Measurements from ENCODE around the gene SIN3B. TPM values are rescaled to one million over a fixed set of nuclear protein-coding genes. Genes with fewer than 3 reads are reported as not detected.
"Not testable (repeated sequence)": the region's sequence is repeated elsewhere in the genome, so short reads cannot be mapped to it uniquely, and the experiment has no call there.

Gene SIN3B
- total RNA-seq, 2 donors from 2014 or later, result 57.9 to 79.8 TPM

DNA sequence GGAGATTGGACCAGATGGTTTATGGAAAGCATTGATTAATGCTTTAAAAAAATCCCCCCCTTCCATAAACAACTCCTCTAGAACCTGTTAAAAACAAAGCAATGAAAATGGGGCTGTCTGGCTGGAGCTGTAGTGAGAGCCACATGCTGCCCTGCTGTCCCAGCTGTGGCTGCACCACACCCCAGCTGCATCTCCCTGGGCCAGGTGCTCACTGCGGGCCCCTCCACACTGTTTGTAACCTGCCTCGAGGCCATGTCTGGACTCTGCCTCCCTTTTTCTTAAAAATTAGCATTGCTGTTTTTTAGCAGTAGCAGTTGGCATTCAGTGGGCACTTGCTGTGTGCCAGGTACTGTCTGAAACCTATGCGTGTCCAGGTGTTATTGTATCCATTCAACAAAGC lies 44.4 kb downstream of the SIN3B start:
- H3K4me1 ChIP-seq (ENCODE audit: control insufficient read depth in 1 of 2, low read depth in 2 of 2), result no peaks in the 10 kb centered on the region
- H3K27ac ChIP-seq, result no peak overlapping the region
- DNase-seq (ENCODE audit: low spot score) (no peak), ATAC-seq (ENCODE audit: insufficient number of reproducible peaks, low FRiP score, low read depth) (no peak)
- TF ChIP-seq, protein P1, sequence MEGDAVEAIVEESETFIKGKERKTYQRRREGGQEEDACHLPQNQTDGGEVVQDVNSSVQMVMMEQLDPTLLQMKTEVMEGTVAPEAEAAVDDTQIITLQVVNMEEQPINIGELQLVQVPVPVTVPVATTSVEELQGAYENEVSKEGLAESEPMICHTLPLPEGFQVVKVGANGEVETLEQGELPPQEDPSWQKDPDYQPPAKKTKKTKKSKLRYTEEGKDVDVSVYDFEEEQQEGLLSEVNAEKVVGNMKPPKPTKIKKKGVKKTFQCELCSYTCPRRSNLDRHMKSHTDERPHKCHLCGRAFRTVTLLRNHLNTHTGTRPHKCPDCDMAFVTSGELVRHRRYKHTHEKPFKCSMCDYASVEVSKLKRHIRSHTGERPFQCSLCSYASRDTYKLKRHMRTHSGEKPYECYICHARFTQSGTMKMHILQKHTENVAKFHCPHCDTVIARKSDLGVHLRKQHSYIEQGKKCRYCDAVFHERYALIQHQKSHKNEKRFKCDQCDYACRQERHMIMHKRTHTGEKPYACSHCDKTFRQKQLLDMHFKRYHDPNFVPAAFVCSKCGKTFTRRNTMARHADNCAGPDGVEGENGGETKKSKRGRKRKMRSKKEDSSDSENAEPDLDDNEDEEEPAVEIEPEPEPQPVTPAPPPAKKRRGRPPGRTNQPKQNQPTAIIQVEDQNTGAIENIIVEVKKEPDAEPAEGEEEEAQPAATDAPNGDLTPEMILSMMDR (IDR thresholded peaks at IDR 0.05), result no peak
- no peak overlapping the region for H3K4me3 ChIP-seq
- H3K9me3 ChIP-seq, result no peaks in the 10 kb centered on the region
- H3K27me3 ChIP-seq (replicated peaks; ENCODE audit: insufficient read depth), result no peaks in the 10 kb centered on the region
- peaks cover 63% of the 10 kb centered on the region for H3K36me3 ChIP-seq

DNA sequence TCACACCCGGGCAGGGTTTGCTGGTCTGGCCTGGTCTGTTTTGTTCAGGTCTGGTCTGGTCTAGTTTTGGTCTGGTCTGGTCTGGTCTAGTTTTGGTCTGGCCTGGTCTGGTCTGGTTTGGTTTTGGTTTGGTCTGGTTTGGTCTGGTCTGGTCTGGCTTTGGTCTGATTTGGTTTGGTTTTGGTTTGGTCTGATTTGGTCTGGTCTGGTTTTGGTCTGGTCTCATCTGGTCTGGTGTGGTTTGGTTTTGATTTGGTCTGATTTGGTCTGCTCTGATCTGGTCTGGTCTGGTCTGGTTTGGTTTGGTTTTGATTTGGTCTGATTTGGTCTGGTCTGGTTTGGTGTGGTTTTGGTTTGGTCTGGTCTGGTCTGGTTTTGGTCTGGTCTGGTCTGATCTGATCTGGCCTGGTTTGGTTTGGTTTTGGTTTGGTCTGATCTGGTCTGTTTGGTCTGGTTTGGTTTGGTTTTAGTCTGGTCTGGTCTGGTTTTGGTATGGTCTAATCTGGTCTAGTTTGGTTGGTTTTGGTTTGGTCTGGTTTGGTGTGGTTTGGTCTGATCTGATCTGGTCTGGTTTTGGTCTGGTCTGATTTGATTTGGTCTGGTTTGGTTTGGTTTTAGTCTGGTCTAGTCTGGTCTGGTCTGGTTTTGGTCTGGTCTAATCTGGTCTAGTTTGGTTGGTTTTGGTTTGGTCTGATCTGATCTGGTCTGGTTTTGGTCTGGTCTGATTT lies 45.2 kb downstream of the SIN3B start:
- ATAC-seq (ENCODE audit: insufficient number of reproducible peaks, low FRiP score, low read depth), result no peak
- Histone ChIP-seq H3K27me3 (replicated peaks; ENCODE audit: insufficient read depth) (no peaks in the 10 kb centered on the region), H3K4me3 (no peak overlapping the region), H3K27ac (no peak overlapping the region), H3K4me1 (ENCODE audit: control insufficient read depth in 1 of 2, low read depth in 2 of 2) (no peaks in the 10 kb centered on the region), H3K9me3 (no peaks in the 10 kb centered on the region), H3K36me3 (peaks cover 65% of the 10 kb centered on the region)
- no peak for DNase-seq (ENCODE audit: low spot score)
- TF ChIP-seq, protein P1 (IDR thresholded peaks at IDR 0.05), result no peak

DNA sequence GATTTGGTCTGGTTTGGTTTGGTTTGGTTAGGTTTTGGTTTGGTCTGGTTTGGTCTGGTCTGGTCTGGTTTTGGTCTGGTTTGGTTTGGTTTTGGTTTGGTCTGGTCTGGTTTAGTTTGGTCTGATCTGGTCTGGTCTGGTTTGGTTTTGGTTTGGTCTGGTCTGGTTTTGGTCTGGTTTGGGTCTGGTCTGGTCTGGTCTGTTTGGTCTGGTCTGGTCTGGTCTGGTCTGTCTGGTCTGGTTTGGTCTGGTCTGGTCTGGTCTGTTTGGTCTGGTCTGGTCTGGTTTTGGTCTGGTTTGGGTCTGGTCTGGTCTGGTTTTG lies 45.7 kb downstream of the SIN3B start:
- peaks cover 64% of the 10 kb centered on the region for H3K36me3 ChIP-seq
- not testable (repeated sequence) for H3K4me1 ChIP-seq (ENCODE audit: control insufficient read depth in 1 of 2, low read depth in 2 of 2); H3K27me3 ChIP-seq (replicated peaks; ENCODE audit: insufficient read depth); ATAC-seq (ENCODE audit: insufficient number of reproducible peaks, low FRiP score, low read depth); H3K4me3 ChIP-seq; H3K27ac ChIP-seq; DNase-seq (ENCODE audit: low spot score); H3K9me3 ChIP-seq

DNA sequence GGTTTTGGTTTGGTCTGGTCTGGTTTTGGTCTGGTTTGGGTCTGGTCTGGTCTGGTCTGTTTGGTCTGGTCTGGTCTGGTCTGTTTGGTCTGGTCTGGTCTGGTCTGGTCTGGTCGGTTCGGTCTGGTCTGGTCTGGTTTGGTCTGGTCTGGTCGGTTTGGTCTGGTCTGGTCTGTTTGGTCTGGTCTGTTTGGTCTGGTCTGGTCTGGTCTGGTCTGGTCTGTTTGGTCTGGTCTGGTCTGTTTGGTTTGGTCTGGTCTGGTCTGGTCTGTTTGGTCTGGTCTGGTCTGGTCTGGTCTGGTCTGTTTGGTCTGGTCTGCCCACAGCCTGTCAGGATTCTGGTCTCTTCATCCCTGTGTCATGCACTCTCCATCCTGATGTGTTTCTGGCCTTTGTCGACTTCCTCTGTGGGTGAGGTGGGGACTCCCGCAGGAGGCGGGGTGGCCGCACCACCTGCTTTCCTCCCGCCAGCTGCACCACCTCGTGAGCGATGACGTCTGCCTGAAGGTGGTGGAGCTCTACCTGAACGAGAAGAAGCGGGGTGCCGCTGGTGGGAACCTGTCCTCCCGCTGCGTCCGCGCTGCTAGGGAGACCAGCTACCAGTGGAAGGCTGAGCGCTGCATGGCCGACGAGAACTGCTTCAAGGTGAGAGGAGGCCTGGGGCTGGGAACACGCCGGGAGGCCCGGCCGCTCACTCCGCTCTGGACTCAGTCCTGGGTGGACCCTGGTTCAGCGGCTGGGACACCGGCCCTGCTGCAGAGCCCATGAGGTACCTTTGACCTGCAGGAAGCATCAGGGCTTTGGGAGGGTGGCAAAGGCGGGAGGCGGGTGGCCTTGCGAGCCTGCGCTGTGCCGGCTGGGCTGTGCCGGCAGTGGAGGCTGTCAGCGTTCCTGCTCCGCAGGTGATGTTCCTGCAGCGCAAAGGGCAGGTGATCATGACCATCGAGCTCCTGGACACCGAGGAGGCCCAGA lies 46.7 kb downstream of the SIN3B start:
- H3K4me3 ChIP-seq, result no peak overlapping the region
- TF ChIP-seq, protein P1 (IDR thresholded peaks at IDR 0.05), result no peak
- H3K27ac ChIP-seq, result no peak overlapping the region
- H3K4me1 ChIP-seq (ENCODE audit: control insufficient read depth in 1 of 2, low read depth in 2 of 2), result no peaks in the 10 kb centered on the region
- no peaks in the 10 kb centered on the region for H3K27me3 ChIP-seq (replicated peaks; ENCODE audit: insufficient read depth)
- H3K9me3 ChIP-seq, result no peaks in the 10 kb centered on the region
- no peak for DNase-seq (ENCODE audit: low spot score)
- no peak for ATAC-seq (ENCODE audit: insufficient number of reproducible peaks, low FRiP score, low read depth)
- H3K36me3 ChIP-seq, result peaks cover 55% of the 10 kb centered on the region

DNA sequence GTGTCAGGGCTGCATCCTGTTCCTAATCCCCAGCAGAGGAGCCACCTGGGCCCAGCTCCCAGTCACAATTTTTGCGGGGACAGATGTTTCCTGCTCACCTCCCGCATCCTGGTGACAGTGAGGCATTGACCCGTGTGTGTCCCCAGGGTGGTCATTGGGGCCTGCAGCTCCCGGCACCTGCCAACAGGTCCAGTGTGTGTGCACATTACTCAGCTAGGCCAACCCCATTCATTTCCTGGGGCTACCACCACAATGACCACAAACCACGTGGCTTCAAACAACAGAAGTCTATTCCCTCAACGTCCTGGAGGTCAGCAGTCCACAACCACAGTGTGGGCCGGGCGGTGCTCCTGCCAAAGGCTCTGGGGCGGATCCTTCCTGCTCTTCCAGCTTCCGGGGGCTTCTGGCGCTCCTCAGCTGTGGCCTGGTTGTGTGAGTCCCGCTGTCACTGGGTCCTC lies 47.7 kb downstream of the SIN3B start:
- DNase-seq (ENCODE audit: low spot score), result no peak
- H3K27me3 ChIP-seq (replicated peaks; ENCODE audit: insufficient read depth), result no peaks in the 10 kb centered on the region
- TF ChIP-seq, protein P1 (IDR thresholded peaks at IDR 0.05), result no peak
- no peak for ATAC-seq (ENCODE audit: insufficient number of reproducible peaks, low FRiP score, low read depth)
- H3K9me3 ChIP-seq, result no peaks in the 10 kb centered on the region
- no peaks in the 10 kb centered on the region for H3K4me1 ChIP-seq (ENCODE audit: control insufficient read depth in 1 of 2, low read depth in 2 of 2)
- H3K4me3 ChIP-seq, result no peak overlapping the region
- peaks cover 48% of the 10 kb centered on the region for H3K36me3 ChIP-seq
- H3K27ac ChIP-seq, result no peak overlapping the region
